Central memory CD8-positive, alpha-beta T cell (primary cell): Measurements from ENCODE around the gene ELL2.
A peak's percentile ranks its signal among the peaks of the same experiment; 100 is the strongest.

Experiments used
- ATAC-seq: fragments of 150-1000 bp; cut with Tn5 transposase; replicated peaks from 2 replicates; pipeline ENCODE4 v1.10.0; 2022; ENCODE audit warnings: mild to moderate bottlenecking, moderate FRiP score, moderate number of reproducible peaks; ENCODE audit not compliant: poor library complexity, severe bottlenecking; ENCODE audit errors: extremely low read depth
- DNase-seq, 2 donors: peaks; one replicate each; pipeline ENCODE4 v3.0.0; 2021; ENCODE audit warnings: low spot score in 2 of 2
- H3K27ac Mint-ChIP-seq: one replicate; pipeline ENCODE4 v1.8.0; 2022; ENCODE audit warnings: low read depth, mild to moderate bottlenecking, moderate library complexity, mixed read lengths
- H3K27me3 Mint-ChIP-seq: one replicate; pipeline ENCODE4 v1.8.0; 2022; ENCODE audit warnings: mixed read lengths
- H3K36me3 Mint-ChIP-seq: one replicate; pipeline ENCODE4 v1.8.0; 2022; ENCODE audit warnings: mild to moderate bottlenecking, moderate library complexity, mixed read lengths; ENCODE audit not compliant: insufficient read depth
- H3K4me1 Mint-ChIP-seq: one replicate; pipeline ENCODE4 v1.8.0; 2022; ENCODE audit warnings: mixed read lengths
- H3K4me3 Mint-ChIP-seq: one replicate; pipeline ENCODE4 v1.8.0; 2022; ENCODE audit warnings: mild to moderate bottlenecking, moderate library complexity, mixed read lengths
- H3K9me3 Mint-ChIP-seq: one replicate; pipeline ENCODE4 v1.8.0; 2022; ENCODE audit warnings: mixed read lengths

ELL2 gene

GRCh38 chr5:95836544-95836943 is 125.1 kb downstream of the ELL2 start:
- Mint-ChIP-seq H3K9me3 (no peaks in the 10 kb centered on the region), H3K27ac (peak overlapping the region; percentile 63), H3K36me3 (no peaks in the 10 kb centered on the region), H3K27me3 (no peaks in the 10 kb centered on the region), H3K4me1 (peaks cover 43% of the 10 kb centered on the region), H3K4me3 (peak overlapping the region; percentile 31)
- no peak for DNase-seq
- ATAC-seq: no peak

GRCh38 chr5:95835682-95836385 is 125.8 kb downstream of the ELL2 start:
- ATAC-seq: no peak
- Mint-ChIP-seq H3K36me3 (no peaks in the 10 kb centered on the region), H3K4me1 (peaks cover 43% of the 10 kb centered on the region), H3K27me3 (no peaks in the 10 kb centered on the region), H3K27ac (peak overlapping the region; percentile 81), H3K9me3 (no peaks in the 10 kb centered on the region), H3K4me3 (peak overlapping the region; percentile 86)
- DNase-seq: no peak
